HL-60 (cell line): Measurements from ENCODE around the gene MAD1L1.

Experiments used
- DNase-seq, 2 experiments: peaks; one replicate each; pipeline ENCODE4 v3.0.0-alpha.2; 2010 to 2020; ENCODE audit warnings: low read depth in 1 of 2, low spot score in 1 of 2
- H3K27ac ChIP-seq: fragments of 250-450 bp; sonication (Bioruptor Pico); replicated peaks from 2 replicates; pipeline ENCODE4 v1.5.1; 2020; ENCODE audit warnings: mild to moderate bottlenecking, moderate library complexity
- H3K27me3 ChIP-seq: fragments of 250-450 bp; sonication (Bioruptor Pico); 2 replicates; pipeline ENCODE4 v1.5.1; 2021; ENCODE audit warnings: mild to moderate bottlenecking, moderate library complexity; ENCODE audit not compliant: insufficient read depth, poor library complexity, severe bottlenecking
- H3K4me3 ChIP-seq: replicated peaks from 2 replicates; pipeline ENCODE4 v1.5.1; 2011; ENCODE audit warnings: mild to moderate bottlenecking, control low read depth, low read length; ENCODE audit not compliant: insufficient read depth
- GABPA ChIP-seq: IDR thresholded peaks from 2 replicates; pipeline ENCODE4 v1.6.1; 2012; ENCODE audit warnings: low read depth
- POLR2AphosphoS5 ChIP-seq: IDR thresholded peaks from 2 replicates; pipeline ENCODE4 v1.6.1; 2012; ENCODE audit warnings: low read depth
- REST ChIP-seq: IDR thresholded peaks from 2 replicates; pipeline ENCODE4 v1.6.1; 2012; ENCODE audit warnings: low read depth; ENCODE audit not compliant: insufficient replicate concordance
- SPI1 ChIP-seq: IDR thresholded peaks from 2 replicates; pipeline ENCODE4 v1.6.1; 2012; ENCODE audit warnings: low read depth, mild to moderate bottlenecking, borderline replicate concordance
- TF ChIP-seq, protein P1 (sequence below): IDR thresholded peaks from one replicate; pipeline ENCODE4 v1.5.1; 2011; ENCODE audit warnings: low read length, control low read depth, inconsistent platforms; ENCODE audit not compliant: insufficient read depth

The MAD1L1 gene

GRCh38 chr7:1951600-1951999 is 281.1 kb downstream of the MAD1L1 start:
- no peak overlapping the region for H3K27ac ChIP-seq

GRCh38 chr7:1951159-1951536 is 281.6 kb downstream of the MAD1L1 start:
- TF ChIP-seq, protein P1, sequence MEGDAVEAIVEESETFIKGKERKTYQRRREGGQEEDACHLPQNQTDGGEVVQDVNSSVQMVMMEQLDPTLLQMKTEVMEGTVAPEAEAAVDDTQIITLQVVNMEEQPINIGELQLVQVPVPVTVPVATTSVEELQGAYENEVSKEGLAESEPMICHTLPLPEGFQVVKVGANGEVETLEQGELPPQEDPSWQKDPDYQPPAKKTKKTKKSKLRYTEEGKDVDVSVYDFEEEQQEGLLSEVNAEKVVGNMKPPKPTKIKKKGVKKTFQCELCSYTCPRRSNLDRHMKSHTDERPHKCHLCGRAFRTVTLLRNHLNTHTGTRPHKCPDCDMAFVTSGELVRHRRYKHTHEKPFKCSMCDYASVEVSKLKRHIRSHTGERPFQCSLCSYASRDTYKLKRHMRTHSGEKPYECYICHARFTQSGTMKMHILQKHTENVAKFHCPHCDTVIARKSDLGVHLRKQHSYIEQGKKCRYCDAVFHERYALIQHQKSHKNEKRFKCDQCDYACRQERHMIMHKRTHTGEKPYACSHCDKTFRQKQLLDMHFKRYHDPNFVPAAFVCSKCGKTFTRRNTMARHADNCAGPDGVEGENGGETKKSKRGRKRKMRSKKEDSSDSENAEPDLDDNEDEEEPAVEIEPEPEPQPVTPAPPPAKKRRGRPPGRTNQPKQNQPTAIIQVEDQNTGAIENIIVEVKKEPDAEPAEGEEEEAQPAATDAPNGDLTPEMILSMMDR: no peak
- TF ChIP-seq REST (no peak), GABPA (no peak), SPI1 (no peak), POLR2AphosphoS5 (no peak)
- peak; percentile 34 to 75 for DNase-seq
- Histone ChIP-seq H3K4me3 (no peak overlapping the region), H3K27me3 (no peaks in the 10 kb centered on the region), H3K27ac (no peak overlapping the region)

More at GRCh38 chr7:1951600-1951999, 281.1 kb downstream of the MAD1L1 start:
- Histone ChIP-seq H3K27me3 (no peaks in the 10 kb centered on the region), H3K4me3 (no peak overlapping the region)
- TF ChIP-seq, protein P1: no peak
- TF ChIP-seq REST: no peak
- TF ChIP-seq GABPA: no peak
- no peak for TF ChIP-seq SPI1
- no peak for TF ChIP-seq POLR2AphosphoS5
- DNase-seq: no peak

- Histone ChIP-seq H3K4me3 (no peak overlapping the region), H3K27ac (no peak overlapping the region), H3K27me3 (no peaks in the 10 kb centered on the region)
- DNase-seq: no peak
- TF ChIP-seq GABPA: no peak
- TF ChIP-seq REST: no peak
- no peak for TF ChIP-seq SPI1
- TF ChIP-seq, protein P1: no peak
- no peak for TF ChIP-seq POLR2AphosphoS5
Measured at GRCh38 chr7:1950452-1951158, 282.1 kb downstream of the MAD1L1 start.
